NCI-H2196 treated with DMSO at 0.1 percent for 48 hours (cell line): ENCODE data around the gene RAD51B.

Experiments
- DNase-seq: peaks from one replicate; lab custom pipeline; 2025; ENCODE audit not compliant: unreplicated experiment; lab: John Stamatoyannopoulos, UW

RAD51B gene

DNA sequence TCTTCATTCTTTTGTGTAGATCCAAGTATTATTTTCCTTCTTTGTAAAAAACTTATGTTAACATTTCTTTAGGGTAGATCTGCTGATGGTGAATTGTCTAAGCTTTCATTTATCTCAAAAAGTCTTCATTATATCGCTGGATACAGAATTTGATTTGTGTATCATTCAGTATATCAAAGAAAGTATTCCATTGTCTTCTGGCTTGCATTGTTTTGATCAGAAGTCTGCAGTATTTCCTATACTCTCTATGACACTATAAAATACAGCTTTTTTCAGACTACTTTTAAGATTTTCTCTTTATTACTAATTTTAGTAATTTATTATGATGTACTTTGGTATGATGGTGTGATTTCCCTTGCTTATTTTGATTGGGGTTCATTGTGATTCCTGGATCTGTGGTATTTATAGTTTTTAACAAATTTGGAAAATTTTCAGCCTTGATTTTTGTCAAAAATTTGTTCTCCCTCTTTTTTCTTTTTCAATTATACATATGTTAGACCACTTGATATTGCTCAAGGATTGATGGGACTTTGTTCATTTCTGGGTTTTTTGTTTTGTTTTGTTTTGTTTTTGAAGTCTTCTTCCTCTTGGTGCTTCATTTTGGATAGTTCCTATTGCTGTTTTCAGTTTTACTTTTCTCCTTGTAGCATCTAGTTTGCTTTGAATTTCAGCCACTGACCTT, 796.8 kb downstream of the RAD51B start:
- DNase-seq = no peak

DNA sequence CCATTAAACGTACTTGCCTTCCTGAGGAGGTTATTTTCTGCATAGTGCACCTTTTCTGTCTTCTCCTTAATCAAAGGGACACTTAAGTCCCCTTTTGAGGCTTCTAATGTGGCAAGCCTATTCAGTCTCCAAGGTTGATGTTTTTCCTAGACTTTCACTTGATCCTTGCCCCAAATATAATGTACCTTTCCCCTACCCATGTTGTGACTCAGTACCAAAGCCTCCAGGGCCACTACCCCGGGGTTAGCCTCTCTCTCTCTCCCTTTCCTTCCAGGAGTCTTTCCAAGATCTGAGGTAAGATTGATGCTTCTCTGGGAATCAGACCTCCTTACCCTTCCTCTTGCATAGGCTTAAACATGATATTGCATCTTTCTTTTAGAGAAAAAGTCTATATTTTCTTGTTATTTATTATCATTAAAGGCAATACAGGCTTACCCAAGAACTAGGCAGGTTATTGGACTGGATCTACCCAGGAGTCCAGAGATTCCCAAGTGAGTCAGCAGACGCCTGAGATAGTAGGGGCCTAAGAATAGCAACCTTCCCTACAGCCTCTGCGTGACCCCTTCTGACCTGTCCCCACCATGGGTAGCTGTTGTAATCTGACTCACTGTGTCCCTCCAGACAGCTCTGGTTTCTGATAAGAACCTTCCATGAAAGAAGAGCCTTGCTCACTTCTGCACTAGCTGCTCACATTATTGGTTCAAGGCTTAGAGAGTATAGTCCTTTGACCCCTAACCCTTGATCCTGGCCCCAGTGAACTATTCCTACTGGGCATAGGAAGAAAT, 800.4 kb downstream of the RAD51B start:
- no peak for DNase-seq

DNA sequence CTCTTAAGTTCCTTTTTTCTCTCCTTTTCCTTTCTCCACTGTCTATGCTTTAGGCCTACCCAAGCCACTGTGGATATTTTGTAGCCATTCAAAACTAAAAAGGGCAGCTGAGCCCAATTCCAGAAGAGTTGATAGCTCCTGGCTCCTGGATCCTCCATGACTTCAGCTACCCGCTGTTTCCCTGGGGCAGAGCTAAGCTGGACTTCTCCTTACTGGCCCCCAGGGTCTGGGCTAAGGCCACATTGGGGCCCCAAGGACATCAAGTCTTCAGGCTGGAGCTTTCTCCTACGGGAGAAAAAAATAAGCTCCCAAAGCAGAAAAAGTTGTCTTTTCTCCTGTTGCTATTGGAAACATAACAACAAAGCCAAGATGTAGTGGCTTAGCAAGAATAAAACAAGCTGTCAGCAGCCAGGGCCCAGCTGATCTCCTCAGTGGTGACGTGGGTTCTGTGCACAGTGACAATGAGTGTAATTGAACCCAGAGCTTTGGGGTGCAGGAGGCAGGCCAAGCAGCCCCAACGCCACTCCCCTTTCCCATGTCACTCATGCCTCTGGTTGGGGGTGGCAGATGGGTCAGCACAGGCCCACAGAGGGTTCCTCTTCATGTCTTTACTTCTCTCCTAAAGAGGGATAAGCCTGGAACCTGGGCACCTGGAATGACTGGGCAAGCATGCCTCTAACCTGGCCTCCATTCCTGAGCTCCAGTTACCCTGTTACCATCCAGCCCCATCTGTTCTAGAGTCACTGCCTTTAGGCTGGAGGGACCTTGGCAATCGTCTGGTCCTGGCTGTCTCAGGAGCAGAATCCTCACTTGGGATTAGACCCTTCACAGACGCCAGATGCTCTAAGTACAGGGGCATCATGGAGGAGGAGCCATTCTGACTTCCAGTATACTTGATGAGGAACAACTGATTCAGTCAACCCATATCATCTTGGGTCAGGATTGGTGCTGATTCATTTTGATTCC, 802.1 kb downstream of the RAD51B start:
- DNase-seq = no peak

DNA sequence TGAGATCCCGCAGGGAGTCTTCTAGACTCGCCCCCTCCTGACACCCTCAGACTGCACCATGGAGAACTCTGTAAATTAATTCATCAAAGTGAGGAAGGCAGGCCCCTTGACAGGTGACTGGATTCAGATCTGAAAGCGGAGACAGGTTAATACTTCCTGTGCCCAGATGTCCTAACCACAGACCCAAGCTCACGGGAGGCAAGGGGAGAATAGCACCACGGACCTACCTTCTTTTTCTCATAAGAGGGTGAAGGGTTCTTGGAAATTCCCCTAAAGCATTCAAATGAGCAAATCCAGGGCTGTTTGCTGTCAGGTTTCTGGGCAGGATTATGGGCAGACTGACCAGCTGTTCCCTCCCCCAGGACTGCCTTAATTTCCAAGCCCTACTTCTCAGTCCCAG, 803.3 kb downstream of the RAD51B start:
- DNase-seq = peak; percentile 99

DNA sequence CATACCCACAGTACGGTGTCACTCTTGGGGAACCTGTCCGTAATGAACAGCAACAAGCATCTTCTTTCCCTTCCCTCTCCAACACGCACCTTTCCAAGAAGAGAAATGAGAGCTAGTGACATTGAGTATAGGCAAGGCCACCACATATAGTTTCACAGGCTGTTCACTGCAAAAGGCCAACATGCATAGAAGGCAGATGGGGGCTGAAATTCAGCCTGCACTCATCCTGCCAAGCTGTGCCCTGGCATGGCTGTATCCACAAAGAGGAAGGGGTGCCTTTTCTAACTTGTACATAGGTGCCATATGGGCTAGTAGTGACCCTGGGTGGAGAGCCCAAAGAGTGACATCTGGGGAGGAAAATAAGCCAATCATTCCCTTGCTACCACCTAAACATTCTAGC, 803.7 kb downstream of the RAD51B start:
- no peak for DNase-seq

DNA sequence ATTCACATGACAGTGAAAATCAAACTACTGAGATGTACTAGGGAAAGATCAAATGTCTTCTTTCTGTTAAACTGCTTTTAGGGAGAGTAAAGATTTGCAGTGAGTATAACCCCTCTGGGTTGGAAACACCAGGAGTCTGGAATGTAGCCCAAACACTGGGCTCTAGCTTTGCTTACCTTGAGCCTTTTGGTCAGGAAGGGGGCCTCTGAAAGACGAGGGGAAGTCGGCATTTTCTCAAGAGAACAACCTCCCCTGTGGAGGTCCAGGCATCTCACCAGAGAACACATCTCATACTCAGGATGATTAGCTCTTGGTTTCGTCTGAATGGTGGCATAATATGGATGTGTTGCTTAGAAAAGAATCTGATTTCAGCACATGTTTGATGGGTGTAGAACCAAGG, 804.2 kb downstream of the RAD51B start:
- no peak for DNase-seq

DNA sequence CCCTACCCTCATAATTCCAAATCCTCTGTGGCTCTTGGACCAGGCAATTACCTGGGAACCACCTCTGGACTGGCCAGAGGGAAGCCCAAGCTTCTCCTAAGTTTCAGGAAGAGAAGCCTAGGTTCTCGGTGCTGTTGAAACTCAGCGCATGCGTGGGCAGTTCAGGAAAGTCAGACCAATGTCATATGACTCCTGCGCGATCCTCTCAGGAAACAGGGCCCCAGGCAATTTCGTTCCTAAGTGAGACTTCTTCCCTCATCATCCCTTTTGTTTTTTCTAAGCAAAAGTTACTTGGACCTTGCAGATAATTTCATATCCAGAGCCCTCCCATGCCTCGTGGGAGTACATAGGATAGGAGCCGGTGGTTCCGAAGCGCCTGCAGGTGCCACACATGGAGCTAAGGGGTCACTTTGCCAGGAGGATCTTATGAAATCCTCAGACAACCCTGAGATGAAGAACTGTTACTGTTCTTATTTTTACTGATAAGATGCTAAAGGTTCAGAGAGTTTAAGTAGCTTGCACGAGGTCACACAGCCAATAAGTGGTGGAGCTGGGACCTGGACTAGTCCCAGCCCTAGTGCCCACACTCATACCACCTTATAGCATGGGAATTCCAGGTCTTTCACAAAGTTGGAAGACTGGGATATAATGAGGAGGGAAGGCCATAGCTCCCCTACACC, 805.1 kb downstream of the RAD51B start:
- no peak for DNase-seq

DNA sequence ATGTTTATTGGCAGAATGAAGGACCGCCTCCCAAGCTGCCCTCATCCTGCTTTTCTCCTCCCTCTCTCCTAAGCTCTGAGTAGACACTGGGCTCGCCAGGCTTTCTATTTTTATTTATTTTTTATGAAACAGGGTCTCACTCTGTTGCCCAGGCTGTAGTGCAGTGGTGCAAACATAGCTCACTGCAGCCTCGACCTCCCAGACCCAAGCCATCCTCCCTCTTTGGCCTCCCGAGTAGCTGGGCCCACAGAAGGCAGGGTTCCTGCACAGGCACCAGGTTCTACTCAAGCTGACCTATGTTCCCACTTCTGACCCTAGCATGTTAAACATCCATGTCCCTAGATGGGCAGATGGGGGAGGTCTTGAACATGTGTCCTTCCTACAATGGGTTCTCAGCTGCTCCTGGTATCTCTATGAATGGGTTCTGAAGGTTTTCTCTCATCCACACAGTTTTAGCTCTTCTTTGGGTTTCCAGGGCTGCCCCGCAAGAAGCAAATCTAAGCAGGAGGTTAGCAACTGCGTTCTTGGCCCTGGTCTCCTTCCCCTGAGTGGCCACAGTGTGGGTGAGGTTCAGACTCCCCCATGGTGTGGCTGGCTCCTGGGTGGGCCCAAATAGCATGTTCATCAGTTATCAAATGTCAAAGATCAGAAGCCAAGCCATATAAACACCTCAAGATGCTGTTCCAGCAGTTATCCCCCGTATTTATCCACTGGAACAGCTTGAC, 805.9 kb downstream of the RAD51B start:
- DNase-seq = no peak

DNA sequence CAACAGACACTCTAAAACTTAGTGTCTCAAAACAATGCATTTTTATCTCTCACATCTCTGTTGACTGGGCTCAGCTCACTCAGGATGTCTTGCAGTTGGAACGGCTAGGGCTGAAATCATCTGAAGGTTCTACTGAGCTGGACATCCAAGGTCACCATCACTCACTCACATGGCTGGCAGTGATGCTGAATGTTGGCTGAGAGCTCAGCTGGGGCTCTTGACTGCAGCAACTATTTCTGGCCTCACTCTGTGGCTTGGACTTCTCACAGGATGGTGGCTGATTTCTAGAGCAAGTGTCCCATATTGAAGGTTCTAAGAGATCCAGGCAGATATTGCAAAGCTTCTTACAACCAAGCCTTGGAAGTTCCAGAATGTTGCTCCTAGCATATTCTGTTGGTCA, 806.8 kb downstream of the RAD51B start:
- DNase-seq = no peak

DNA sequence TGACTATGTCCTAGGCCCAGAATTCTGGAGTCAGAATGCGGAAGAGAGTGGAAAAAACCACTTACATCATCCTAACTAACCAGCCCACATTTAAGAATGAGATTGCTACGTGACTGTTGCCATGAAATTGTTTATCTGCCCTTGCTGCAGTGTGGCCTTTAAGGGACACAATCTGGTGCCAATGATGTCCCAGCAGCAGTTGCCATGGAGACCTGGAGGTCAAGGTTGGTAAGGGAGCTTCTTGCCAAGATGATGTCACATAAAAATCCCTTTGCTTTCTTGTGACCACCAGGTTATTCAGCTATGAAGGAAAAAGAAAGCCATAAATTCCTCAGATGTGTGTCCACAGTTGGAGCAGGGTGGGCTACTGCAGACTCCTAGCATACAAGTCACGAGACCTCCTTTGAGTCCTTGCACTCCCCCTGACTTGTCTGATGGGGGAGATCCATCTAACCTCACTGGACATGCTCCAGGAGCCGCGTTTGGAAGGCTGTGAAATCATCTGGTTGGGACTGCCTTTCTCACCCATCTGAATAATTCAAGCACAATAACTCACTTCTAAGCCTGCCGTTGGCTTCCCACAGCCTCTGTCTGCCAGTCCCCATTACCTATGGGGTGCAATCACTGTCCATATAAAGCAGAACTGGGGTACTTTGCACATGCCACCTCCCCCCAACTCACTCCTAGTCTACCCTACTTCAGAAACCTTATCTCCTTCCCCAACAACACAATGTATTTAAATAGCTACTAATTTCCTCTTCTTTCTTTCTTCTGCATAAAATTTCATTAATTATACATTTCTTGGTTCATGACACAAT, 807.7 kb downstream of the RAD51B start:
- peak; percentile 13 for DNase-seq

DNA sequence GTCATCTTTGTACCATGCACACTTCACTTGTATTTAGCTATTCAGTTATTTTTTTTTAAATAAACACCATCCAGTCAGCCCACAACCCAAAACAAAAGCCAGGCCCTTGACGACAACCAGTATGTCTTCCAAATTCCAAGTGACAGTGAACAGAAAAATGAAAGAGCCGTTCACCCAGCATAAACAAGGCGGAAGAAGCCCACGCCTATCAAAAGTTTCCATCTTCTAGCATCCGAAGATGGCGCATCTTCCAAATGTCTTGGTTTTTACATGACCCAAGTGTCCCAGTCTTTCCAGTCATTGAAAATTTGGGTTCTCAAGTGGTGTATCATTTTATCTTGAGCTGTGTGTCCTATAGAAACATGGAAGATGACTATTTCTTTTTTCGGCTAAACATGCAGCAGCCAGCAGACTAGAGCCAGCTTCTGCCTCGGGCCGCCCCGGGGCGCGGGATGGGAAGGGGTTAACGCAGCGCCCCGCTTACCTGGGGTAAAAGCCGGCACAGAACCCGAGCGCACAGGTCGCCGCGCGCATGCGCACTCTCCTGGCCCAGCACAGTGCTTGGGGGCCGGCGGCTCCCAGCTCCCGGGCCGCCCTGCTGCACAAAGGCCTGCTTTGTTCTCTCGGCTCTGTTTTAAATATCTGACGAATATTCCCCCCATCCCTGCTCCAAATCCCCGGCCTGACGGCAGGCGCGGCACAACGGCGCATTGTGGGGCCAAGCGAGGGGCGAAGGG, 808.5 kb downstream of the RAD51B start:
- no peak for DNase-seq

DNA sequence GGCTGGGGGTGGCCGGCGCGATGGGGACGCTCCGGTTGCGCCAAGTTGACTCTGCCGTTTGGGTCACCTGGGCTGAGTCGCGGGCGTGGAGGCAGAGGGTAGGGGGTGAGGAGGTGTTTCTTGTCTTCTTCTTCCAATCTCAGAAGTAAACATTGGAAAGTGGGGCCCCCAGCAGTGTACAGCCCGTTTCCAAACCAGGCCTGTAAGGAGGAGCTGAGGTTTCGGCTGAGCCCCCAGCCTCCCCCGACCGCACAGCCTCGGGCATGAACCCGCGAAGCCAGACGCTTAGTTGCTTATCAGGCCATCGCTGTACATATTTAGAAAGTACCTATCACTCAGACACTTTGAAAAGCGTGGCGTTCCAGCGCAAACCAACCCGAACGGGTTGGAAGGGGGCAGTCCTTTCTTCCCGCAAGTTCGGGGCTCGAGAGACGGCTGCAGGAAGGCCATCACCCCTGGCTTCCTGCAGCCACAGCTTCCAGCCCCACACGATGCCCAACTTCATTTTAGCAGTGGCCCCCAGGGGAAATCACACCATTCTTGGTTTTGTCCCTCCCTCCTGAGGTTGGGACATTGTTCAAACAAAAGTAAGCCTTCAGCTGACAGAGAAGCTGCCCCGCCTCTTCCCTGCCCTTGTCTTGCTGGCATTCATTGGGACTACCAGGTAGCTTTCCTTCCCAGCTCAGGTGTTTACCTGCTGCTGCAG, 809.2 kb downstream of the RAD51B start:
- DNase-seq = no peak

DNA sequence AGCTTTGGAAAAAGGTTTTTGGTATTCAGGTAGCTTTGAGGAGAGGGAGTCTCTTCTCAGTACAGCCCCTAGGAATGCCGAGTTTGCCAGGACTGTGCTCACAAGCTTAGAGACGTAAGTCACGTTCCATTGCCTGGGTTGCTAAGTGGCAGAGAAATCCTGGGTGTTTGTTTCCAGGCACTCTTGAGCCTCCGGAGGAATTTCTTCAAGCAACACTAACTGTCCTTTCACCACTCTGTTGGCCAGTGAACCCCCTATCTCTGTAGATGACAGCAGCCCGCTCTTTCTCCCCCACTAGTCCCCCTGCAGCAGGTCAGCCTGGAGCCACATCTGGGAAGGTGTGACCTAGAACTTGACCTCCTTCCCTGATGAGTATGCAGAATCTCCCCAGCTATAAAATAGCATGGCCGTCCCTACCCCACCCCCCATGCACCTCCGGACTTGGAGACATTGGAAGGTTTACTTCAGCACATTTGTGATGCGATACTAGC, 810.5 kb downstream of the RAD51B start:
- DNase-seq = no peak

DNA sequence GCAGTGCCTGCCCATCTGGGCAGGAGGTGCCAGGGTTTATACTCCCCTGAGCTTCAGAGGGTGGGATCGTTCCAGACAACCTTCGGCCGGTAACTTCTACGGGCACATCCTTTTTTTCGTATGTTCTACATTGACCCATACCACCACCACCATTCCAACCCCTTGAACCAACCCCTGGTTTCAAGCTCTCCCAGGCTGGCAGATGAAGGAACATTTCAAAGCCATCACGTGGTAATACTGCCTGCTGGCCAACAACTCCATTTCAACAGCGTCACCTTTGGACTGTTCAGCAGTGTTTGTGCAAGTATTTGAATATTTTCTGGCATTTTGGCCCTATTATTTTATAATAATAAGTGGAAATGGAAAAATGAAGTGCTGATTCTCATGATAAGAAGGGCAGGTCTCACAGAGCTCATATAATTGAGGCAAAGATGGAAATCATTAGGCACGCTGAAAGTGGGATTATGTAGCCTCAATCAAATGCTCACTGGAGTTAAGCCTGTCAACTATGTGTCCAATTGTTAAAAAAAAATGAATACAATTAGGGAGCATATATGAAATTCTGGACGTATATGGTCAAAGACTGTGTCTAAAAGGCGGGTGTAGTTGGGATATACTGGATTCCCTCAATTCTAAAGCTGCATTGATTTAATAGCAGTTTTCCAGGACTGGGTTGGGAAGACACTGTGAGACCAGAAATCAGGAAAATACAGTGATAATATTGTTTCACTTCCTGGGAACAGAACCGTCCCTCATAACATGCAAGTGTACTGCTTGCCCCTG, 811.2 kb downstream of the RAD51B start:
- DNase-seq = no peak

DNA sequence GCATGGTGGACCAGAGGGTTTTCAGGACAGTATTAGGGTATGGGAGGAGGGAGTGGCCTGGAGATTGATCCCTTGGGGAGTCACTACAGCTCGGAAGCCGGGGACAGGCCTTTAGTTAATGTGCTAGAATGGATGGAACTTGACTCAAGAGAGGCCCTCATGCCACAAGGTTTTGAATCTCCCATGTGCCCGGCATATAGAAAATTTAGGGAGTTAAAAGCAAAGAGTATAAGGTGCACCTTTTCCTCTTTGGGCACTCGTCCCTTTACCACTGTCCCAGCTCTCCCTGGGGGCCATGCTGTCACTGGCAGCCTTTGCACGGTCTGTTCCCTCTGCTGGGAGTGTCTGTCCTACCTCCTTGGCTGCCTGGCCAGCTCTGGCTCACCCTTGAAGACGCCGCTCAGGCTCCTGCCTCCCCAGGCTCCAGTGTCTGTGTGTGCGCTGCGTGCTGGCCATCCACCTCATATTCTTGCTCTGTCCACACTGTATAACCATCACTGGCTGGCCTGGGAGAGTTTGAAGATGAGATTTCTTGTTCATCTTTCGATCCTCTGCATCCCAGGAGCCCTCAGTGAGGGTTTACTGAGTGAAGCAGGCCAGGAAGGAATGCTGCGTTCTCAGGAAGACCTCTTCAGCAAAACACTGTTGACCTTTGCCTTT, 811.9 kb downstream of the RAD51B start:
- no peak for DNase-seq

DNA sequence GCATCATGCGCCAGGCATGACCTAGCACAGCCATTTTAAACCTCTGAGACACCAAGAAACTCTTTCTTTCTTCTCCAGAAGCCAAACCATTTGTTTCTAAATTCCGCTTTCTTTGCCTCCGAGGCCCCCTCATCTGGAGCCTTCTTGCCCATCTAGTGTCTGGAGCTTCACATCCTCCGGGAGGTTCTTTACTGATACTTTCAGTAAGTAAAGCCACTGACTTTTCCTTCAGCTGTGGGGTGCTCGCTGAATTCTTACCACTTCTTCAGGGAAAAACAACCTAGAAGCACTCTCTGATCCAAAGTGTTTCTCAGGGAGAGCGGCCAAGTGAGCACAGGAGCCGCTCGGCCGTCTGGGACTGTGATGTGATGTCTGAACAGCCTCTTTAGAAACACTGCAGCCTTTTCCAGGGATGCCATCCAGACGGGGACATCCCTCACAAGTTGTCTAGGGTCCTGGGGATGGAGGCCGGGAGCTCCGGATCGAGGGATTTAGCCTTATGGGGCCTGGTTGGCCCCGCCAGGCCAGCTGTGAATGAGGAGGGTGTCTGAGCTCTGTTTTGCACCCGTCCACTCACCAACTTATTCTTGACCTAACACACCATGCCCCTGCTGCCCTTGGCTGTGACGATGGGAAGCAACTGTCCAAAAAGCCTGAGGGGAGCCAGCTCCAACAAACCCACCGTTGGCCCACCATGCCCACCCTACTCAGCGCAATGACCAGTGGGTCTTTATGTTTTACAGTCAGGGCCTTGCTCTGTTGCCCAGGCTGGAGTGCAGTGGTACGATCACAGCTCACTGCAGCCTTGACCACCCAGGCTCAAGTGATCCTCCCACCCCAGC, 812.7 kb downstream of the RAD51B start:
- no peak for DNase-seq
